GM12878 (cell line): ENCODE results near the gene AXIN1.

Source experiments
- BMI1 ChIP-seq: fragments of 450-650 bp; IDR thresholded peaks from 2 replicates; pipeline ENCODE4 v1.6.1; 2016; ENCODE audit warnings: mild to moderate bottlenecking, moderate library complexity, borderline replicate concordance
- CTCF ChIP-seq, 3 experiments: IDR thresholded peaks in 2 of 3; conservative IDR thresholded peaks in 1 of 3; 2 replicates each; pipeline ENCODE4 v1.5.1; 2011; ENCODE audit warnings: low read depth in 3 of 3, low read length in 3 of 3, mild to moderate bottlenecking in 3 of 3, control low read depth in 2 of 3, moderate library complexity in 2 of 3, inconsistent platforms in 1 of 3, mixed read lengths in 1 of 3; ENCODE audit not compliant: control insufficient read depth in 2 of 3, insufficient read depth in 1 of 3; ENCODE audit errors: extremely low read depth in 1 of 3
- EP300 ChIP-seq, 2 experiments: fragments of 150-350 bp in 1 of 2; IDR thresholded peaks; 2 replicates each; pipeline ENCODE4 v1.6.1; 2011 to 2012; ENCODE audit warnings: low read depth in 2 of 2, low read length in 2 of 2, borderline replicate concordance in 1 of 2, improper control_type of control experiment in 1 of 2, inconsistent platforms in 1 of 2; ENCODE audit not compliant: control insufficient read depth in 1 of 2
- FOXK2 ChIP-seq: fragments of 450-650 bp; IDR thresholded peaks from 2 replicates; pipeline ENCODE4 v1.6.1; 2017; ENCODE audit warnings: mild to moderate bottlenecking, moderate library complexity
- POLR2A ChIP-seq: IDR thresholded peaks from 2 replicates; pipeline ENCODE4 v1.6.1; 2011; ENCODE audit warnings: low read depth, mild to moderate bottlenecking, low read length
- SMC3 ChIP-seq: IDR thresholded peaks from 2 replicates; pipeline ENCODE4 v1.6.1; 2011; ENCODE audit warnings: low read length, improper control_type of control experiment, borderline replicate concordance
- TARDBP ChIP-seq: IDR thresholded peaks from 2 replicates; pipeline ENCODE4 v1.6.1; 2016; ENCODE audit warnings: borderline replicate concordance
- TF ChIP-seq, protein P1 (sequence below): fragments of 450-650 bp; IDR thresholded peaks from 2 replicates; pipeline ENCODE4 v1.6.1; 2017; ENCODE audit warnings: antibody characterized with exemption, mild to moderate bottlenecking, moderate library complexity

DNA sequence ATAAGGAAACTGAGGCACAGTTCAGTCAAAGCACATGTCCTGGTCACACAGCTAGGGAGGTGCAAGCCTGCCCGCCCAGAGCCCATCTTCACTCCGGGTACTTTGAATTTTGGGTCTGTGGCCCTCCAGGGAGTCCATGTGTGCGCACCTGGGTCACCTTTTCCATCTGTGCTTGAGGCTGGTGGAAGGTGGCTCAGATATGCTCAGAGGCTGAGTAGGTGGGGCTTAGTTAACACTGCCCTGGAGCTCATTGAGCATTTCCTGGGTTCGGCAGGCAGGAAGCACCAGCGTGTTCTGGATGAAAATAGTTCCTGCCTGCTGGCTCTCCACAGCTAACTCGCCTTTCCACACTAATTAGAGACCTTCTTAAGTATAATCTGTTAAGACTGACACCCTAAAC, 98.7 kb downstream of the AXIN1 start:
- TF ChIP-seq CTCF (IDR thresholded peaks at IDR 0.05 in 2 of 3, conservative IDR thresholded peaks at IDR 0.05 in 1 of 3; ENCODE audit: control insufficient read depth in 2 of 3, extremely low read depth in 1 of 3, insufficient read depth in 1 of 3, low read depth in 3 of 3, low read length in 3 of 3), result no peak
- TF ChIP-seq EP300 (IDR thresholded peaks at IDR 0.05; ENCODE audit: borderline replicate concordance in 1 of 2, control insufficient read depth in 1 of 2, low read depth in 2 of 2, low read length in 2 of 2), result no peak
- TF ChIP-seq FOXK2, result no peak
- TF ChIP-seq SMC3, result no peak
- TF ChIP-seq, protein P1, sequence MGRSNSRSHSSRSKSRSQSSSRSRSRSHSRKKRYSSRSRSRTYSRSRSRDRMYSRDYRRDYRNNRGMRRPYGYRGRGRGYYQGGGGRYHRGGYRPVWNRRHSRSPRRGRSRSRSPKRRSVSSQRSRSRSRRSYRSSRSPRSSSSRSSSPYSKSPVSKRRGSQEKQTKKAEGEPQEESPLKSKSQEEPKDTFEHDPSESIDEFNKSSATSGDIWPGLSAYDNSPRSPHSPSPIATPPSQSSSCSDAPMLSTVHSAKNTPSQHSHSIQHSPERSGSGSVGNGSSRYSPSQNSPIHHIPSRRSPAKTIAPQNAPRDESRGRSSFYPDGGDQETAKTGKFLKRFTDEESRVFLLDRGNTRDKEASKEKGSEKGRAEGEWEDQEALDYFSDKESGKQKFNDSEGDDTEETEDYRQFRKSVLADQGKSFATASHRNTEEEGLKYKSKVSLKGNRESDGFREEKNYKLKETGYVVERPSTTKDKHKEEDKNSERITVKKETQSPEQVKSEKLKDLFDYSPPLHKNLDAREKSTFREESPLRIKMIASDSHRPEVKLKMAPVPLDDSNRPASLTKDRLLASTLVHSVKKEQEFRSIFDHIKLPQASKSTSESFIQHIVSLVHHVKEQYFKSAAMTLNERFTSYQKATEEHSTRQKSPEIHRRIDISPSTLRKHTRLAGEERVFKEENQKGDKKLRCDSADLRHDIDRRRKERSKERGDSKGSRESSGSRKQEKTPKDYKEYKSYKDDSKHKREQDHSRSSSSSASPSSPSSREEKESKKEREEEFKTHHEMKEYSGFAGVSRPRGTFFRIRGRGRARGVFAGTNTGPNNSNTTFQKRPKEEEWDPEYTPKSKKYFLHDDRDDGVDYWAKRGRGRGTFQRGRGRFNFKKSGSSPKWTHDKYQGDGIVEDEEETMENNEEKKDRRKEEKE, result no peak
- no peak for TF ChIP-seq POLR2A
- TF ChIP-seq TARDBP, result no peak
- no peak for TF ChIP-seq BMI1
